ENCODE measurements around the gene CABLES1. TPM values are rescaled to one million over a fixed set of nuclear protein-coding genes. Genes with fewer than 3 reads are reported as not detected.
A peak's percentile ranks its signal among the peaks of the same experiment; 100 is the strongest.
"Not testable (repeated sequence)": the region's sequence is repeated elsewhere in the genome, so short reads cannot be mapped to it uniquely, and the experiment has no call there.

The CABLES1 gene
- total RNA-seq, 1 donor from 2014 or later, result 2.3 TPM

- Mint-ChIP-seq H3K27ac (ENCODE audit: unreplicated experiment) (no peak overlapping the region), H3K27me3 (ENCODE audit: low read depth) (no peaks in the 10 kb centered on the region), H3K4me1 (peaks cover 32% of the 10 kb centered on the region), H3K4me3 (no peak overlapping the region), H3K36me3 (ENCODE audit: low read depth) (no peaks in the 10 kb centered on the region), H3K9me3 (no peaks in the 10 kb centered on the region)
- no peak for DNase-seq (ENCODE audit: low read depth, low spot score)
- TF ChIP-seq, protein P1, sequence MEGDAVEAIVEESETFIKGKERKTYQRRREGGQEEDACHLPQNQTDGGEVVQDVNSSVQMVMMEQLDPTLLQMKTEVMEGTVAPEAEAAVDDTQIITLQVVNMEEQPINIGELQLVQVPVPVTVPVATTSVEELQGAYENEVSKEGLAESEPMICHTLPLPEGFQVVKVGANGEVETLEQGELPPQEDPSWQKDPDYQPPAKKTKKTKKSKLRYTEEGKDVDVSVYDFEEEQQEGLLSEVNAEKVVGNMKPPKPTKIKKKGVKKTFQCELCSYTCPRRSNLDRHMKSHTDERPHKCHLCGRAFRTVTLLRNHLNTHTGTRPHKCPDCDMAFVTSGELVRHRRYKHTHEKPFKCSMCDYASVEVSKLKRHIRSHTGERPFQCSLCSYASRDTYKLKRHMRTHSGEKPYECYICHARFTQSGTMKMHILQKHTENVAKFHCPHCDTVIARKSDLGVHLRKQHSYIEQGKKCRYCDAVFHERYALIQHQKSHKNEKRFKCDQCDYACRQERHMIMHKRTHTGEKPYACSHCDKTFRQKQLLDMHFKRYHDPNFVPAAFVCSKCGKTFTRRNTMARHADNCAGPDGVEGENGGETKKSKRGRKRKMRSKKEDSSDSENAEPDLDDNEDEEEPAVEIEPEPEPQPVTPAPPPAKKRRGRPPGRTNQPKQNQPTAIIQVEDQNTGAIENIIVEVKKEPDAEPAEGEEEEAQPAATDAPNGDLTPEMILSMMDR (conservative IDR thresholded peaks at IDR 0.05), result no peak
These were observed 19.7 kb downstream of the CABLES1 start for GRCh38 chr18:23154823-23155500.

GRCh38 chr18:23155537-23155936, 20.3 kb downstream of the CABLES1 start:
- Mint-ChIP-seq H3K27me3 (ENCODE audit: low read depth) (no peaks in the 10 kb centered on the region), H3K4me3 (no peak overlapping the region), H3K9me3 (no peaks in the 10 kb centered on the region), H3K4me1 (peaks cover 32% of the 10 kb centered on the region), H3K36me3 (ENCODE audit: low read depth) (no peaks in the 10 kb centered on the region), H3K27ac (ENCODE audit: unreplicated experiment) (no peak overlapping the region)
- TF ChIP-seq, protein P1 (conservative IDR thresholded peaks at IDR 0.05), result no peak
- no peak for DNase-seq (ENCODE audit: low read depth, low spot score)

DNA sequence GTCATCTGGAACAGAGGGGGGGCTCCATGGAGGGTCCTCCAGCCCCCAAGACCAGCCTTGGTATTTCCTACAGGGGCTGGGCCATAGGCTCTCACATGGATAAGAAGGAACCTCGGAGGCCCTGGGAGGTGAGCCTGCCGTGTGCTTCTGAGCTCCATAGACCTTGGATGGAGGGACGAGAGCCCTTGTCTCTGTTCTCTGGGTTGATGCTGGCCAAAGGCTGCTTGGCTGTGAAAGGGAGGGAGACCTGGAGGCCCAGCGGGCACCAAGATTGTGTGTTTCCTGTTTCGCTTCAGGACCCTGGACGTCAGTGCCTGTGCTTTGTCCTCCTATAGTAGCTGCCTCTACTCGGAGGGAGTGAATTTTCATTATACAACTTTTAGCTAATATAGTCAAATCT, 20.8 kb downstream of the CABLES1 start:
- Mint-ChIP-seq H3K36me3 (ENCODE audit: low read depth) (no peaks in the 10 kb centered on the region), H3K27me3 (ENCODE audit: low read depth) (no peaks in the 10 kb centered on the region), H3K4me3 (no peak overlapping the region), H3K9me3 (no peaks in the 10 kb centered on the region), H3K4me1 (peaks cover 32% of the 10 kb centered on the region), H3K27ac (ENCODE audit: unreplicated experiment) (no peak overlapping the region)
- DNase-seq (ENCODE audit: low read depth, low spot score), result no peak
- TF ChIP-seq, protein P1 (conservative IDR thresholded peaks at IDR 0.05), result no peak

DNA sequence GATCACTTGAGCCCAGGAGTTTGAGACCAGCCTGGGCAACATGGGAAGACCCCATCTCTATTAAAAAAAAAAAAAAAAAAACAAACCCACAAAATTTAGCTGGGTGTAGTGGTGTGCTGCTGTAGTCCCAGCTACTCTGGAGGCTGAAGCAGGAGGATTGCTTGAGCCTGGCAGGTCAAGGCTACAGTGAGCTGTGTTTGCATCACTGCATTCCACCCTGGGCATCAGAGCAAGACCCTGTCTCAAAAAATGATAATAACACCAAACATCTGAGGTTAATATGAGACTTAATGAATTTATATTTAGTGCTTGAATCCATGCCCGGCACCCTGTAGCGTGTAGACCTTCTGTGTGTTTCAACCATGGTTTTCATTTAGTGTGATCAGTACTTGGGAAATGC, 22.8 kb downstream of the CABLES1 start:
- Mint-ChIP-seq H3K9me3 (no peaks in the 10 kb centered on the region), H3K4me1 (peaks cover 32% of the 10 kb centered on the region), H3K27ac (ENCODE audit: unreplicated experiment) (no peak overlapping the region), H3K27me3 (ENCODE audit: low read depth) (peaks cover 2% of the 10 kb centered on the region), H3K4me3 (no peak overlapping the region), H3K36me3 (ENCODE audit: low read depth) (no peaks in the 10 kb centered on the region)
- TF ChIP-seq, protein P1 (conservative IDR thresholded peaks at IDR 0.05), result no peak
- DNase-seq (ENCODE audit: low read depth, low spot score), result no peak

DNA sequence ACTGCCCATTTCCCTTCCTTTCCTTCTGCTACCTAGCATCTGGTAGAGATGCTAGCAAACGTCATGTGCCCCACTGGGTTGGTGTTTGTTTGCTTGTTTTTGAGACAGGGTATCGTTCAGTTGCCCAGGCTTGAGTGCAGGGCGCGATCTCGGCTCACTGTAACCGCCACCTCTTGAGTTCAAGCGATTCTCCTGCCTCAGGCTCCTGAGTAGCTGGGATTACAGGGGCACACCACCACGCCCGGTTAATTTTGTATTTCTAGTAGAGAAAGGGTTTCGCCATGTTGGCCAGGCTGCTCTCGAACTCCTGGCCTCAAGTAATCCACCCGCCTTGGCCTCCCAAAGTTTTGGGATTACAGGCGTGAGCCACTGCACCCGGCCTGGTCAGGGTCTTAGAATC, 23.6 kb downstream of the CABLES1 start:
- H3K9me3 Mint-ChIP-seq; DNase-seq (ENCODE audit: low read depth, low spot score); H3K36me3 Mint-ChIP-seq (ENCODE audit: low read depth); H3K4me3 Mint-ChIP-seq; H3K27me3 Mint-ChIP-seq (ENCODE audit: low read depth): not testable (repeated sequence)
- Mint-ChIP-seq H3K4me1 (peaks cover 32% of the 10 kb centered on the region), H3K27ac (ENCODE audit: unreplicated experiment) (peak overlapping the region; percentile 36)

- H3K4me3 Mint-ChIP-seq, result no peak overlapping the region
- no peak for DNase-seq (ENCODE audit: low read depth, low spot score)
- H3K36me3 Mint-ChIP-seq (ENCODE audit: low read depth), result no peaks in the 10 kb centered on the region
- H3K4me1 Mint-ChIP-seq, result peaks cover 32% of the 10 kb centered on the region
- TF ChIP-seq, protein P1 (conservative IDR thresholded peaks at IDR 0.05), result no peak
- no peak overlapping the region for H3K27ac Mint-ChIP-seq (ENCODE audit: unreplicated experiment)
- H3K9me3 Mint-ChIP-seq, result no peaks in the 10 kb centered on the region
- peaks cover 5% of the 10 kb centered on the region for H3K27me3 Mint-ChIP-seq (ENCODE audit: low read depth)
These were observed 24.1 kb downstream of the CABLES1 start for GRCh38 chr18:23159344-23159743.

Data from neural crest cell (in vitro differentiated cells).